Ovary (tissue), 9 donors: ENCODE data around the gene CAV2. TPM values are rescaled to one million over a fixed set of nuclear protein-coding genes. Genes with fewer than 3 reads are reported as not detected.

ENCODE experiments used
- DNase-seq, 5 donors: peaks; one replicate each; pipeline ENCODE4 v3.0.0-alpha.2; 2019 to 2020
- H3K27ac ChIP-seq, 2 donors: fragments of 200-600 bp; one replicate each; pipeline versions ENCODE4 v1.5.1 to v1.8.0; 2019 to 2022
- H3K27me3 ChIP-seq: fragments of 200-600 bp; one replicate; pipeline ENCODE4 v1.8.0; 2022
- H3K36me3 ChIP-seq: fragments of 200-600 bp; sonication (generic); one replicate; pipeline ENCODE4 v1.5.1; 2019
- H3K4me1 ChIP-seq: one replicate; pipeline ENCODE4 v1.8.1; 2013; ENCODE audit warnings: mild to moderate bottlenecking, moderate library complexity; ENCODE audit not compliant: insufficient read depth
- H3K4me3 ChIP-seq: fragments of 200-600 bp; sonication (generic); one replicate; pipeline ENCODE4 v1.5.1; 2017
- H3K9me3 ChIP-seq, 2 donors: fragments of 200-600 bp in 1 of 2; sonication (generic) in 1 of 2; one replicate each; pipeline versions ENCODE4 v1.5.1 to v1.8.1; 2013 to 2019; ENCODE audit warnings: mild to moderate bottlenecking in 1 of 2, moderate library complexity in 1 of 2
- CTCF ChIP-seq, 3 donors: fragments of 450-650 bp in 2 of 3; fragments of 200-600 bp in 1 of 3; IDR thresholded peaks; one replicate each; pipeline versions ENCODE4 v1.5.1 to v1.8.0; 2016 to 2022; ENCODE audit warnings: antibody characterized with exemption in 3 of 3, mild to moderate bottlenecking in 1 of 3
- EP300 ChIP-seq: sonication (generic); formaldehyde crosslinking; IDR thresholded peaks from one replicate; pipeline ENCODE4 v1.6.1; 2017; ENCODE audit warnings: antibody characterized with exemption
- POLR2A ChIP-seq: fragments of 450-650 bp; IDR thresholded peaks from one replicate; pipeline ENCODE4 v1.6.1; 2017; ENCODE audit warnings: antibody characterized with exemption, mild to moderate bottlenecking, moderate library complexity
- WGBS, 3 donors: extraction: QIAGEN DNeasy Blood & Tissue Kit in 1 of 3; methylation state at CpG; one replicate each; pipeline versions ENCODE4 v1.1.5 to v1.1.7; 2013 to 2017; 5-methylcytosine and 5-hydroxymethylcytosine counted together
- intact Hi-C, 4 donors: fragments of 100-400 bp; cut with DNase I; formaldehyde crosslinking; loops; one replicate each; pipeline versions ENCODE4 v1.11.0 to v1.15.1; 2022 to 2023
- polyA plus RNA-seq, 2 donors: library from polyadenylated mRNA; stranded (reverse); fragments of 200-250 nt in 1 of 2; fragments of 350-450 nt in 1 of 2; fragmentation: Illumina TruSeq in 1 of 2; extraction: RNeasy Lipid Tissue Mini Kit (QIAGEN cat#74804) in 1 of 2; gene quantifications; one replicate each; pipeline ENCODE4 v1.2.3, GENCODE V29; 2013 to 2014
- total RNA-seq, 7 donors: library from RNA; depleted of rRNA in 2 of 7; stranded (reverse); fragments of >200 nt in 2 of 7; fragmentation: NEBNext Ultra II Directional in 3 of 7; extraction: Animal tissue kit (Norgen Biotek cat#: 25700) in 3 of 7; gene quantifications; one replicate each; pipeline versions ENCODE4 v1.1.0 to v1.2.4, GENCODE V29; 2016 to 2023
- donor health status: DM: no; HTN: no; CAD: no; lungs with moderate emphysema.
- donor health status: DM: no; HTN: no; CAD: no.
- donor health status: Bipolar disorder and iron deficiency.
- donor health status: DM: yes; HTN: yes; CAD: no.
- donor health status: DM: no; HTN: no; CAD: no.
- donor health status: DM: yes; HTN: yes; CAD: no.

CAV2 gene
- total and polyA plus RNA-seq, 9 donors = 38.0 to 110 (median 53.7) TPM

GRCh38 chr7:116551692-116552091 is 52.2 kb downstream of the CAV2 start:
- intact Hi-C loops = no loop called here

GRCh38 chr7:116552602-116553001 is 53.1 kb downstream of the CAV2 start:
- WGBS, 3 donors = 62 to 85% (median 76%) methylated on average over 1 of the region's 1 CpG
- intact Hi-C loops = no loop called here
- Histone ChIP-seq H3K27ac (no peak overlapping the region), H3K4me1 (no peaks in the 10 kb centered on the region), H3K27me3 (no peaks in the 10 kb centered on the region), H3K4me3 (no peak overlapping the region), H3K36me3 (no peaks in the 10 kb centered on the region), H3K9me3 (no peaks in the 10 kb centered on the region)
- DNase-seq = no peak
- TF ChIP-seq EP300 = no peak
- TF ChIP-seq POLR2A = no peak
- TF ChIP-seq CTCF (IDR thresholded peaks at IDR 0.05) = no peak

More at GRCh38 chr7:116551692-116552091, 52.2 kb downstream of the CAV2 start:
- Histone ChIP-seq H3K27me3 (no peaks in the 10 kb centered on the region), H3K4me3 (no peak overlapping the region), H3K9me3 (no peaks in the 10 kb centered on the region), H3K27ac (no peak overlapping the region), H3K4me1 (peaks cover 1% of the 10 kb centered on the region), H3K36me3 (no peaks in the 10 kb centered on the region)
- TF ChIP-seq POLR2A (no peak), CTCF (IDR thresholded peaks at IDR 0.05) (no peak), EP300 (no peak)
- WGBS, 3 donors = 95 to 97% (median 95%) methylated on average over 5 of the region's 5 CpGs
- DNase-seq = no peak

- no peak overlapping the region for H3K27ac ChIP-seq
- intact Hi-C loops = no loop called here
- peaks cover 2% of the 10 kb centered on the region for H3K4me1 ChIP-seq
- DNase-seq = no peak
- H3K9me3 ChIP-seq = no peaks in the 10 kb centered on the region
- no peak overlapping the region for H3K4me3 ChIP-seq
- H3K27me3 ChIP-seq = no peaks in the 10 kb centered on the region
- 50 to 67% (median 59%) methylated on average over 3 of the region's 3 CpGs for WGBS, 3 donors
- no peaks in the 10 kb centered on the region for H3K36me3 ChIP-seq
- no peak for TF ChIP-seq POLR2A
- no peak for TF ChIP-seq CTCF (IDR thresholded peaks at IDR 0.05)
- TF ChIP-seq EP300 = no peak
These were observed 53.8 kb downstream of the CAV2 start for GRCh38 chr7:116553168-116553964.

- Histone ChIP-seq H3K27me3 (no peaks in the 10 kb centered on the region), H3K4me1 (peaks cover 2% of the 10 kb centered on the region), H3K27ac (peak overlapping the region in 1 of 2 donors; percentile 38), H3K9me3 (no peaks in the 10 kb centered on the region), H3K36me3 (no peaks in the 10 kb centered on the region), H3K4me3 (no peak overlapping the region)
- TF ChIP-seq EP300 = no peak
- TF ChIP-seq POLR2A = no peak
- no peak for TF ChIP-seq CTCF (IDR thresholded peaks at IDR 0.05)
- no peak for DNase-seq
- intact Hi-C loops = no loop called here
These were observed 54.9 kb downstream of the CAV2 start for GRCh38 chr7:116554436-116554835.
